PC-9 (cell line): ENCODE results near the gene LIPN.

Source experiments
- EZH2 ChIP-seq: fragments of 200-600 bp; sonication (generic); IDR thresholded peaks from 2 replicates; pipeline ENCODE4 v1.8.0; 2017; ENCODE audit warnings: antibody characterized with exemption, low read depth
- TF ChIP-seq, protein P1 (sequence below): fragments of 200-600 bp; sonication (generic); conservative IDR thresholded peaks from 2 replicates; pipeline ENCODE4 v1.6.1; 2017; ENCODE audit warnings: mixed run types, antibody characterized with exemption, mild to moderate bottlenecking, moderate library complexity

DNA sequence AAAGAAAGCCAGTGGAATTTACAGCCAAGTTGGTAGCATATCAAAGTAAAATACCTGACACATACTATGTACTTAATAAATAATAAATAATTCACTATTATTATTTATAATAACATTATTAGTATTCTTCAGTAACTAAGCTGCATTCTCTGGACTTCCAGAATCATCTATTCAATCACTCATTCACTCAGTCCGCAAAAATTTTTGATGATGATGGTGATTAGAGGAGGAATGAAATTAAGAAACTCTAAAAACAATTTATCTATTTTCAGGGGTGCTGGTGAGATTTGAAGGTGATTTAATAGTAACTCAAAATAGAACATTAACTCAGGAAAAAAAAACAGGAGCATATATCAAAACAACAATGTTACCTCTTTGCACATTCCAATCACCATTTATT lies 3.2 kb upstream of the LIPN start:
- no peak for TF ChIP-seq EZH2
- TF ChIP-seq, protein P1, sequence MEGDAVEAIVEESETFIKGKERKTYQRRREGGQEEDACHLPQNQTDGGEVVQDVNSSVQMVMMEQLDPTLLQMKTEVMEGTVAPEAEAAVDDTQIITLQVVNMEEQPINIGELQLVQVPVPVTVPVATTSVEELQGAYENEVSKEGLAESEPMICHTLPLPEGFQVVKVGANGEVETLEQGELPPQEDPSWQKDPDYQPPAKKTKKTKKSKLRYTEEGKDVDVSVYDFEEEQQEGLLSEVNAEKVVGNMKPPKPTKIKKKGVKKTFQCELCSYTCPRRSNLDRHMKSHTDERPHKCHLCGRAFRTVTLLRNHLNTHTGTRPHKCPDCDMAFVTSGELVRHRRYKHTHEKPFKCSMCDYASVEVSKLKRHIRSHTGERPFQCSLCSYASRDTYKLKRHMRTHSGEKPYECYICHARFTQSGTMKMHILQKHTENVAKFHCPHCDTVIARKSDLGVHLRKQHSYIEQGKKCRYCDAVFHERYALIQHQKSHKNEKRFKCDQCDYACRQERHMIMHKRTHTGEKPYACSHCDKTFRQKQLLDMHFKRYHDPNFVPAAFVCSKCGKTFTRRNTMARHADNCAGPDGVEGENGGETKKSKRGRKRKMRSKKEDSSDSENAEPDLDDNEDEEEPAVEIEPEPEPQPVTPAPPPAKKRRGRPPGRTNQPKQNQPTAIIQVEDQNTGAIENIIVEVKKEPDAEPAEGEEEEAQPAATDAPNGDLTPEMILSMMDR, result no peak
